DOHH2 (cell line): ENCODE data around the gene ACADS.

Source experiments
- H3F3A ChIP-seq: fragments of 200-600 bp; sonication (generic), shearing (Covaris generic); 2 replicates; pipeline ENCODE4 v1.6.0; 2016; ENCODE audit warnings: antibody characterized with exemption, mild to moderate bottlenecking; ENCODE audit not compliant: control insufficient read depth, insufficient read depth
- H3K27ac ChIP-seq: fragments of 200-600 bp; sonication (generic); 2 replicates; pipeline ENCODE4 v1.5.1; 2014; ENCODE audit warnings: low read depth, mild to moderate bottlenecking, low read length, moderate library complexity
- H3K27me3 ChIP-seq: fragments of 200-600 bp; sonication (generic); 2 replicates; pipeline ENCODE4 v1.6.1; 2014; ENCODE audit warnings: mild to moderate bottlenecking, low read length, mixed read lengths; ENCODE audit not compliant: control insufficient read depth
- H3K36me3 ChIP-seq: fragments of 200-600 bp; sonication (generic); 2 replicates; pipeline ENCODE4 v1.6.1; 2014; ENCODE audit warnings: mild to moderate bottlenecking, low read length, moderate library complexity, mixed read lengths; ENCODE audit not compliant: control insufficient read depth
- H3K4me1 ChIP-seq: fragments of 200-600 bp; sonication (generic); 2 replicates; pipeline ENCODE4 v1.6.1; 2014; ENCODE audit warnings: mild to moderate bottlenecking, low read length, mixed read lengths; ENCODE audit not compliant: control insufficient read depth
- H3K4me2 ChIP-seq: fragments of 200-600 bp; sonication (generic); 2 replicates; pipeline ENCODE4 v1.6.0; 2014; ENCODE audit warnings: mild to moderate bottlenecking, low read length, moderate library complexity
- H3K4me3 ChIP-seq: fragments of 200-600 bp; sonication (generic); 2 replicates; pipeline ENCODE4 v1.5.1; 2014; ENCODE audit warnings: mild to moderate bottlenecking, low read length, mixed read lengths
- H3K79me2 ChIP-seq: fragments of 200-600 bp; sonication (generic); 2 replicates; pipeline ENCODE4 v1.6.1; 2014; ENCODE audit warnings: mild to moderate bottlenecking, low read length, mixed read lengths; ENCODE audit not compliant: control insufficient read depth
- H3K9me2 ChIP-seq: fragments of 200-600 bp; sonication (generic); replicated peaks from 2 replicates; pipeline ENCODE4 v1.6.1; 2014; ENCODE audit warnings: mild to moderate bottlenecking, low read length, mixed read lengths; ENCODE audit not compliant: control insufficient read depth
- H3K9me3 ChIP-seq: fragments of 200-600 bp; sonication (generic); 2 replicates; pipeline ENCODE4 v1.6.1; 2014; ENCODE audit warnings: antibody characterized with exemption, low read length, mixed read lengths; ENCODE audit not compliant: control insufficient read depth, insufficient read depth
- H4K20me1 ChIP-seq: fragments of 200-600 bp; sonication (generic); 2 replicates; pipeline ENCODE4 v1.6.0; 2014; ENCODE audit warnings: low read depth, mild to moderate bottlenecking, antibody characterized with exemption, low read length, moderate library complexity; ENCODE audit not compliant: control insufficient read depth, insufficient read depth
- EZH2phosphoT487 ChIP-seq: fragments of 200-600 bp; sonication (generic); IDR thresholded peaks from 2 replicates; pipeline ENCODE4 v1.6.1; 2017; ENCODE audit warnings: borderline replicate concordance, mild to moderate bottlenecking, antibody characterized with exemption, low read length, moderate library complexity, mixed read lengths
- TF ChIP-seq, protein P1 (sequence below): fragments of 200-600 bp; sonication (generic); IDR thresholded peaks from one replicate; pipeline ENCODE4 v1.5.1; 2014; ENCODE audit warnings: antibody characterized with exemption, mild to moderate bottlenecking, low read depth, low read length; ENCODE audit not compliant: poor library complexity, severe bottlenecking

The ACADS gene

DNA sequence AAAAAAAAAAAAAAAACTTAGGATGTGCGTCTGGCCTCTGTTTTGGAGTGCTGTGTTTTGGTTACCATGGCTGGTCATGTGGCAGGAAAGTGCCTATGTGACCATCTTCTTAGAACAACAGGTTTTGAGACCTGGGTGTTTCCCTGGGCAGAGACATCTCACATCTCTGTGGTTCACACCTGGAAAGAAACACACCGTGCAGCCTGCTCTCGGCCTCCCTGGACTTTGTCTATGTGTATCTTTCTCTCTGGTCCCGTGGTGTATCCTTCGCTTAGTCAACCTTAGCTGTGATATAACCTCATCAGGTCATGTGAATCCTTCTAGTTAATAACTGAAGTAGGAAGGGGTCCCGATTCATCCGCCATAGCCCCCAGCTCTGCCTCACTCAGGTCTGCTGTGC, 22.6 kb downstream of the ACADS start:
- Histone ChIP-seq H3K9me2 (no peaks in the 10 kb centered on the region), H3F3A (0 out of 2 replicates have a peak, but pooled peaks cover 3% of the 10 kb centered on the region), H3K4me3 (no peak overlapping the region), H3K79me2 (no peaks in the 10 kb centered on the region), H4K20me1 (no peaks in the 10 kb centered on the region), H3K27ac (no peak overlapping the region), H3K27me3 (no peaks in the 10 kb centered on the region), H3K4me2 (no peak overlapping the region), H3K36me3 (no peaks in the 10 kb centered on the region), H3K4me1 (peaks cover under 1% of the 10 kb centered on the region), H3K9me3 (no peaks in the 10 kb centered on the region)
- no peak for TF ChIP-seq EZH2phosphoT487
- TF ChIP-seq, protein P1, sequence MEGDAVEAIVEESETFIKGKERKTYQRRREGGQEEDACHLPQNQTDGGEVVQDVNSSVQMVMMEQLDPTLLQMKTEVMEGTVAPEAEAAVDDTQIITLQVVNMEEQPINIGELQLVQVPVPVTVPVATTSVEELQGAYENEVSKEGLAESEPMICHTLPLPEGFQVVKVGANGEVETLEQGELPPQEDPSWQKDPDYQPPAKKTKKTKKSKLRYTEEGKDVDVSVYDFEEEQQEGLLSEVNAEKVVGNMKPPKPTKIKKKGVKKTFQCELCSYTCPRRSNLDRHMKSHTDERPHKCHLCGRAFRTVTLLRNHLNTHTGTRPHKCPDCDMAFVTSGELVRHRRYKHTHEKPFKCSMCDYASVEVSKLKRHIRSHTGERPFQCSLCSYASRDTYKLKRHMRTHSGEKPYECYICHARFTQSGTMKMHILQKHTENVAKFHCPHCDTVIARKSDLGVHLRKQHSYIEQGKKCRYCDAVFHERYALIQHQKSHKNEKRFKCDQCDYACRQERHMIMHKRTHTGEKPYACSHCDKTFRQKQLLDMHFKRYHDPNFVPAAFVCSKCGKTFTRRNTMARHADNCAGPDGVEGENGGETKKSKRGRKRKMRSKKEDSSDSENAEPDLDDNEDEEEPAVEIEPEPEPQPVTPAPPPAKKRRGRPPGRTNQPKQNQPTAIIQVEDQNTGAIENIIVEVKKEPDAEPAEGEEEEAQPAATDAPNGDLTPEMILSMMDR, result no peak

DNA sequence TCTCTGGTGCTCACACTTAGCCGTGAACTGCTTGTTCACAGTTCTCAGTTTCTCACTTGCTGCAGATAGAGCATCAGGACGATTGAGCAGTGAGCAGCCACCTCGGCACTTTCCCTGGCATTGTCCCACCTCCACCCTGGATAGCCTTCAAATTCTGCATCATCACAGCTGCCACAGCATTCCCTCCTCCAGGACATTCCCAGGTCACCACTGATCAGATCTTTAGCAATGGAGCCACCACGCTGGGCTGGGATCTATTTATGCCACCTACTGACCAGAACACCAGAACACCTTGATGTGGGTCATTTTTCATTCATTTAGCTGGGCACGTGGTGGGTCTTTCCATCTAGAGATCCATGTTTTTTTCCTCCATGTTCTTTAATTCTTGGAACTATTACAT, 23.6 kb downstream of the ACADS start:
- Histone ChIP-seq H3K9me3 (no peaks in the 10 kb centered on the region), H3K4me2 (no peak overlapping the region), H3K36me3 (no peaks in the 10 kb centered on the region), H3K27me3 (no peaks in the 10 kb centered on the region), H3K27ac (no peak overlapping the region), H4K20me1 (no peaks in the 10 kb centered on the region), H3K9me2 (no peaks in the 10 kb centered on the region), H3K4me1 (peaks cover 7% of the 10 kb centered on the region), H3K4me3 (no peak overlapping the region), H3F3A (0 out of 2 replicates have a peak, but pooled peaks cover 3% of the 10 kb centered on the region), H3K79me2 (no peaks in the 10 kb centered on the region)
- TF ChIP-seq, protein P1, result no peak
- no peak for TF ChIP-seq EZH2phosphoT487

DNA sequence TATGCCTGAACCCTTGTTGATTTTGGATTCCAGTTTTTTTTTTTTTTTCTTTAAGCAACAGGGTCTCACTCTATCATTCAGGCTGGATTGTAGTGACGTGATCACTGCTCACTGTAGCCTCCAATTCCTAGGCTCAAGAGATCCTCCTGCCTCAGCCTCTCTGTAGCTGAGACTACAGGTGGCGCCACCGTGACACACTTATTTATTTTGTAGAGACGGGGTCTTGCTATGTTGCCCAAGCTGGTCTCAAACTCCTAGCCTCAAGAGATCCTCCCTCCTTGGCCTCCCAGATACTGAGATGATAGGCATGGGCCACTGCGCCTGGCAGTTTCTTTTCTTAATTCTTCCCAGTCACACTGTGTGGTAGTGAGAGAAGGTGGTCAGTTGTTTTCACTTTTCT, 25.2 kb downstream of the ACADS start:
- H3K4me1 ChIP-seq, result peaks cover 16% of the 10 kb centered on the region
- H3K4me3 ChIP-seq, result no peak overlapping the region
- H4K20me1 ChIP-seq, result no peaks in the 10 kb centered on the region
- H3K4me2 ChIP-seq, result no peak overlapping the region
- H3F3A ChIP-seq, result peaks cover 3% of the 10 kb centered on the region; the same call in 1 of the 2 replicates
- no peaks in the 10 kb centered on the region for H3K79me2 ChIP-seq
- no peak for TF ChIP-seq EZH2phosphoT487
- TF ChIP-seq, protein P1, result peak; percentile 40
- no peak overlapping the region for H3K27ac ChIP-seq
- no peaks in the 10 kb centered on the region for H3K36me3 ChIP-seq
- H3K27me3 ChIP-seq, result no peaks in the 10 kb centered on the region
- no peaks in the 10 kb centered on the region for H3K9me2 ChIP-seq
- H3K9me3 ChIP-seq, result no peaks in the 10 kb centered on the region; the same call in 1 of the 2 replicates
